Left renal pelvis (tissue), 4 donors: ENCODE data around the gene LRP11. TPM values are rescaled to one million over a fixed set of nuclear protein-coding genes. Genes with fewer than 3 reads are reported as not detected.
"Not testable (repeated sequence)": the region's sequence is repeated elsewhere in the genome, so short reads cannot be mapped to it uniquely, and the experiment has no call there.

Source experiments
- DNase-seq, 4 donors: peaks; one replicate each; pipeline ENCODE4 v3.0.0-alpha.2; 2013; ENCODE audit warnings: low read depth in 4 of 4, low spot score in 3 of 4
- polyA plus RNA-seq, 4 donors: library from polyadenylated mRNA; unstranded; fragments of 120-200 nt; gene quantifications; one replicate each; pipeline ENCODE4 v1.2.1, GENCODE V29; 2013; ENCODE audit not compliant: insufficient read length in 4 of 4

Gene LRP11
- polyA plus RNA-seq, result 10 to 100 TPM; 33.3 to 49.1 (median 36.2) TPM

DNA sequence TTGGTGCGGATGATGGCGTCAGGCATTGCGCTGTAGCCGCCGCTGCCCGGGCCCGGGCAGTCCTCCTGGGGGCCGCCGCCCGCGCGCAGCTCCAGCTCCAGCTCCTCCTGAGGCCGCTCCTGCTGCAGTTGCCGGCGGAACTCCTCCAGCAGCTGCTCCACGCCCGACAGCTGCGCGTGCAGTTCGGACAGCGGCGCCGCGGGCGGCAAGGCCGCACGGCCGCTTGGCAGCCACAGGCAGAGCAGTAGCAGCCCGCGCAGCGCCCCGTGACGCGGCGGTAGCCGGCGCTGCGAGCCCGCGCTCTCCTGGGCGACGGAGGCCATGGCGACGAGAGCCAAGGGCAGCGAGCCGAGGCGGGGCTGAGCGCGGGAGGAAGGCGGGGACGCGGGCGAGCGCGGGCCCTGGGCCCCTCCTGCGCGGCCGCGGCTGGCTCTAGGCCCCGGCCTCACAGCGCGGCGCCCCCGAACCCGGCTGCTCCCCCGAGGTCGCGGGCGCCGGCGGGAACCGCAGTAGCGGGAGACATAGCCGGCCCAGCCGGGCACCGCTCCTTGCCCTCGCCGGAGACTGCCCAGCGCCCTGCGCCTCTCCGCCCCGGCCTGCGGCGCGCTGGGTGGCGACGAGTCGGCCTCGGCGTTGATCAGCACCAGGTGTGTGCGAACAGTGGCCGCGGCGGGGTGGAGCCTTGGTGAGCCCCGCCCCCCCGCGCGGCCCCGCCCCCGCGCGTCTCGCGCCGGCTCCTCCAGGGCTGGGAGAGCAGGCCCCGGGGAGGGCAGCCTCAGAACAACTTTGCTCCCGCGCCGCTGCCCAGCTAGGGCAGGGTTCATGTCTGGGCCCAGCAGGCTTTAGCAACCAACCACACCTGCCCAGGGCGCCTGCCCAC lies at the start of gene LRP11:
Gene LRP11, minus strand, starts transcription at position 662 of the 880 bp plus-strand sequence. Its CDS starts 339 bp downstream, at position 323.
- DNase-seq, result peak; percentile 58 to 78 (median 74)

GRCh38 chr6:149913540-149914240 lies 49.5 kb upstream of the LRP11 start:
- DNase-seq, result no peak

DNA sequence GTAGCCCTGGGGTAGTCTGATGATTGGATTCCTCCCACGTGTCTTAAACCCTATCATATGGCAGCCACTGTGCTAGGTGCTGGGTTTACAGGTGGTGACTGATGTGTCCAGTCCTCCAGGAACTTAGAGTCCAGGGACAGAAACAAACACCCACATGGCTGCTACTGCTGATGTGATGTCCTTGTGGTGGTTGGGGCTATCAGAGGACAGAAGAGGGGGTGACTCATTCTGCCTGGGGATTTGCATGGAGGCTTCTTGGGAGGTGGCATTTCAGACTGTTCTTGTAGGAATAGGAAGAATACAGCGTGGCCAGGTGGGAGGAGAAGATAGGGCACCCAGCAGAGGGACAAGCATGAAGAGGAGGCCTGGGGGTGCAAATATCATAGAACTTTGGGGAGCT lies 48.9 kb upstream of the LRP11 start:
- no peak for DNase-seq

DNA sequence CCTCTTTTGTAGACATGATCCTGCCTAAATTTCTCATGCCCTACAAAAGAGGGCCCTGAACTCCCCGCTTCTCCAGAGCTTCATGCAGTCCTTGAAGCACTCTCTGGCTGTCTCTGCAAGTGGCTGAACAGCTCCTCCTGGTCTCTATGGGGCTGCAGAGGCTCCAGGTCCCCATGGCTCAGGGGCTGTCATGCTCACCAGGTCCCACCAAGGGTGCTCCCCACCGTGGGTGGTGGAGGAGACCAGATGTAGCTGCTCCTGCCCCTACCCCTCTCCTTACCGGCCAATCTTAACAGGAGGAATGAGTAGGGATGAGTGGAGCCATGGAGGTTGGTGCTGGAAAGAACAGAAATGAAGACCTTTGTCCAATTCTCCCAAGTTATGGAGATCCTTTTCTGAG lies 48.5 kb upstream of the LRP11 start:
- not testable (repeated sequence) for DNase-seq

GRCh38 chr6:149910721-149911151 lies 46.6 kb upstream of the LRP11 start:
- DNase-seq, result no peak

- no peak for DNase-seq
These were observed 45.7 kb upstream of the LRP11 start for GRCh38 chr6:149909701-149910470.

DNA sequence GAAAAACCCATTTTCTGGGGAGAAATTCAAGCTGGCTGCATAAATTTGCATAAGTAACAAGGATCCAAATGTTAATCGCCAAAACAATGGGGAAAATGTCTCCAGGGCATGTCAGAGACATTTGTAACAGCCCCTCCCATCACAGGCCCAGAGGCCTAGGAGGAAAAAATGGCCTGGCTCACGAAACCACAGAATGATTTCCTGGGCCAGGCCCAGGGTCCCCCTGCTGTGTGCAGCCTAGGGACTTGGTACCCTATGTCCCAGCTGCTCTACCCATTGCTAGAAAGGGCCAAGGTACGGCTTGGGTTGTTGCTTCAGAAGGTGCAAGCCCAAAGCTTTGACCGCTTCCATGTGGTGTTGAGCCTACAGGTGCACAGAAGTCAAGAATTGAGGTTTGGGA lies 44.3 kb upstream of the LRP11 start:
- not testable (repeated sequence) for DNase-seq

- no peak for DNase-seq
These were observed 43.2 kb upstream of the LRP11 start for GRCh38 chr6:149907317-149907716.

DNA sequence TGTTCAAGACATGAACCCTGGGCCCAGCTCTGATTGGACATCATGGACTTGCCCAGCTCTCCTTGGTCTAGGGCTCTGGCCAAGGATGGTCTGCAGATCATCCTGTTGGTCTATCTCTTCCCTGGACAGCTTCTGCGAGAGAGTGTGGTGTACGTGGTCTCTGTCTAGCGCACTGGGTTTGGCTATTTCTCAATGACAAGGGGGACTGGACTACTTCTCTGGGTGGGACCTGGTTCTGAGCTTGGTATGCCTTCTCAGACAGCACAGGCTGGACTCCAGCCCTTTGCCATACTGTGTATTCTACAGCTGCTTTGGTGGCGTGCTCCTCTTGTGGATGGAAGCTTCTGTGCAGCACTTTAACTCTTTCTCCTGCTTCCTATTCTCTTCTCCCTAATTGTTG lies 42.2 kb upstream of the LRP11 start:
- DNase-seq, result no peak

DNA sequence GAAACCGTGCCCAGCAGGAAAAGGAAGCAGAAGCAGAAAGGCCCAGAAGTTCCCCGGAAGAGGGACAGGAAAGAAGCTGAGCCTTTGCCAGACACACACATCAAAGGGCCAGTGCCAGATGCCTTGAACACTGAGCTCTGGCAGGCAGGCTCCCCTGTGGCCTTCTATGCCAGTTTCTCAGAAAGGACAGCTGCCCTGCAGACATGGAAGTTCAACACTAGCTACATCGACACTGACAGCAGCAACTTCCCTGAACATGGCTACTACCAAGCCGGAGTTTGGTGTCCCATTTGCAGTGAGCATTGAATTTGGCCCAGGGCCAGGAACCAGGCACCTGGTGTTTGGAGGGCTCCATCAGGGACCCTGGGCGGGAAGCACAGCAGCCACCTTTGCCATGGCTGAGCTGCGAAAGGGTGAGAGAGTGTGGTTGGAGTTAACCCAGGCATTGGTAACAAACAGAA lies 41.8 kb upstream of the LRP11 start:
- no peak for DNase-seq

DNA sequence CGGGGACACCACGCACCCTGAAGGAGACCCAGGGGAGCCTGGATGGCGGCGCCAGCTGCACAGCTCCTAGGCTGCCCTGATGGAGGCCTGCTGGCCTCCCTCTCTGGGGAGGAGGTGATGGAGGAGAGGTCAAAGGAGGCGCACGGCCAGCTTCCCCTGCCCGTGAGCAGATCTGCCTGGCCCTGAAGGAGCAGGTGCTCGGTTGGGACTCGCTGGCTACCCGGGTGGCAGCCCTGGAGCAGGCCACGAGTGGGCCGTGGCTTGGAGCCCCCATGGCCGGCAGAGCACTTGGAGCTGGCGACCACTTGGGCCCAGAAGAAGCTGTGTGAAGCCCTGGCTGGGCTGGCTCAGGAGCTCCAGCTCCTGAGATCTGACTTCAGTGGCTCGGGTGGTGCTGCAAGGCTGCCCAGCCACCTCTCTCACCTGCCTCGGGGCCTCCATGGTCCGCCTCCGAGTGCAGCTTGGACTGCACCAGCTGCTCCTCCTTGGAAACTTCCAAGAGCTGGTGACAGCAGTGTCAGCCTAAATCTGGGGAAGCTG lies 41.3 kb upstream of the LRP11 start:
- no peak for DNase-seq

- DNase-seq, result no peak
These were observed 40.7 kb upstream of the LRP11 start for GRCh38 chr6:149904661-149905370.

DNA sequence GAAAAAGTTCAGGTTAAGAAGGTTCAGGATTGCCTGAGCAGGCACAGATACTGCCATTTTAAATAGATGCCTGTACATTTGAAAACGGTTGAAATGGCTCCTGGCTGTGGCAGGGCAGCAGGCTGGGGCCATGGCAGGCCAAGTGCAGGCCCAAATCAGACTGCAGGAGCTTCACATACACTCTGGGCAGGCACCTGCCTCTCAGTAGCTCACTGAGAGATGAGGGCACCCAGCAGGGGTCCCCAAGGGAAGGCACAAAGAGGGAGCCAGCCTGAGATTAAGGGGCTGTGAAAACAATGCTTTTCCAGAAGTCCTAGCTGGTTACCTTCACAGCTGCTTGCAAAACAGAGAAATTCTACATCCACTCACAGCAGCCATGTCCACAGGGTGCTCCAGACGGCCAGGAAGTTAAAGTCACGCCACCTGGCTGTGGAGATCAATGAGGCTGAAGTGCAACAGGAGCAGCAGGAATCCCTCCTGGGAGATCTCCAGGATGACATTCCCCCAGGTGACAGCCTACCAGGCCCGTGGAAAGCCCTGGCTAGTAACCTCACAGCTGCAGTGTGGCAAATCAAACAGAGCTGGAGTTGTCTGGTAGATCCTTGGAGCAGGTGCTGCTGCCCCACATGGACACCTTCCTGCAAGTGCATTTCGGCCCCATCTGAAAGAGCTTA lies 39.9 kb upstream of the LRP11 start:
- no peak for DNase-seq

- no peak for DNase-seq
These were observed 37.4 kb upstream of the LRP11 start for GRCh38 chr6:149901444-149902140.

- no peak for DNase-seq
These were observed 36.7 kb upstream of the LRP11 start for GRCh38 chr6:149900620-149901443.

DNA sequence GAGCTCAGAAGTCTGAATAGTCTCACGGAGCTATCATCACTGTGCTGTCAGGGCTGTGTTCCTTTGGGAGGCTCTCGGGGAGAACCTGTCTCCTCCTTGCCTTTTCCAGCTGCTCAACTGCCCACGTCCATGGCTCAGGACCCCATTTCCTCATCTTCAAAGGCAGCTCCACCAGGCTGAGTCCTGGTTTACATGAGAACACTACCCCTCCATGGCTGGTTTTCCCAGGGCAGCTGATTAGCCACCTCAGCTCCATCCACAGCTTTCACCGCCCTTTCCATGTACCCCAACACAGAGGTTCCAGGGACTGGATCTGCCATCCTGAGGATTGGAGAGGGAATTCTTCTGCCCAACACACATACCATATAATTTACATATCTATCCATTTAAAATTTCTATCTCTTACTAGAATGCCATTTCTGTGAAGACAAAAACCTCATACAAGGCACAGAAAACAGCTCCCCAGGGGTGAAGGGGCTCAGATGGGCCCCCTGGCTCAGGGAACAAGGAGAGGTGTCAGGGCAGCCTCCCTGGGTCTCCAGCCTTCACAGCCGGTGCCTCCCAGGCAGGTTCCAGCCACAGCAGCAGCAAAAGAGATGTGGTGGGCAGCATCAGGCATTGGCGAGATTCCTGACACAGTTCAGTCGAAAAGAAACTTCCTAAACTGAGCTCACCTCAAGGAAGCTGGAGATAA lies 35.9 kb upstream of the LRP11 start:
- DNase-seq, result no peak

- DNase-seq, result no peak
These were observed 35.3 kb upstream of the LRP11 start for GRCh38 chr6:149899486-149899885.
